IPS DF 4.7 (cell line): ENCODE results near the gene XPNPEP3.

ENCODE experiments used
- DNase-seq: peaks from one replicate; pipeline ENCODE4 v3.0.0-alpha.2; 2013; ENCODE audit warnings: low spot score; ENCODE audit errors: extremely low read depth

XPNPEP3 gene

DNA sequence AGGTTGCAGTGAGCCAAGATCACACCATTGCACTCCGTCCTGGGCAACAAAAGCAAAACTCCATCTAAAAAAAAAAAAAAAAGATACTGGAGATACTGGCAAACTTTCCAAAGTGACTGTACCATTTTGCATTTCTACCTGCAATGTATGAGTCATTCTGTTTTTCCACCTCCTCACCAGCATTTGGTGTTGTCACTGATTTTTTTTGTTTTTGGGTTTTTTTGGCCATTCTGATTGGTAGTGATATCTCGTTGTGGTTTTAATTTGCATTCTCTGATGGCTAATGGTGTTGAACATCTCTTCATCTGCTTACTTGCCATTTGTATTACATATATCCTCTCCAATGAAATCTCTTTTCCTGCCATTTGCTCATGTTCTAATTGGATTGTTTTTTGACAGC is 82.3 kb downstream of the XPNPEP3 start:
- DNase-seq = no peak

DNA sequence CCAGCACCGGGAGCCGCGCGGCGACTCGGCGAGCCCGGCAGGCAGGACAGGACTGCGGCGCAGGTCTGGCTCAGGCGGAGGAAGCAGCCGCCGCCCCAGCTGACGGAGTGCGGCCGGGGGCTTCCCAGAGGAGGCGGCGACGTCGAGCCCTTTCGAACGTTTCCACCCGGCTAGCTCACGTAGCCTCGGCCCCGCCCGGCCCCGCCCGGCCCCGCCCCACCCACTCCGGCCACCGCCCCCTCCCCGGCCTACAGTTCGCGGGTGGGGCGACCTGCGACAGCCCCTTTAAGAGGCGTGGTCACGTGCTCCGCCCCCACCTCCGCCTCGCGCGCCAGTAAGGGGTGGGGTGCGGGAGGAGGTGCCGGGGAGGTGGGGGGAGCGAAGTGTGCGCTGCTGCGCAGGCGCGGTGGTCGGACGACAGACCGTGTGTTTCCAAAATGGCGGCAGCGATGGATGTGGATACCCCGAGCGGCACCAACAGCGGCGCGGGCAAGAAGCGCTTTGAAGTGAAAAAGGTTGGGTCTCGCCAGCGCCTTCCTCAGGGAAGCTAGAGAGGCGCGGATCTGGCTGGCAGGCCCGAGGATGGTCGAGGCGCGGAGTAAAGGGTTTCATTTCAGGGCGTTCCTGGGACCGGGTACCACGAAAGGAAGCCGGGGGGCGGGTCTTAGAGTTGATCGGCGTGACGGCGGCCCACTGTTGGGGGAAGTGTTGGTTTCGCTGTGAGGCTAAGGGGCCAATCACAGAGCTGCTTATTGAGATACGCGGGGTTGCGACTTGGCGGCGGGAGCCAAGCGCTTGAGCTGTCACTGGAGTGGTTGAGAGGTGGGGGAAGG is 94.2 kb downstream of the XPNPEP3 start, which contains the start of gene RBX1:
RBX1 (plus strand) TSS at position 417 of the 833 bp plus-strand sequence; CDS start at position 438, 21 bp downstream.
- DNase-seq = peak; percentile 92

DNA sequence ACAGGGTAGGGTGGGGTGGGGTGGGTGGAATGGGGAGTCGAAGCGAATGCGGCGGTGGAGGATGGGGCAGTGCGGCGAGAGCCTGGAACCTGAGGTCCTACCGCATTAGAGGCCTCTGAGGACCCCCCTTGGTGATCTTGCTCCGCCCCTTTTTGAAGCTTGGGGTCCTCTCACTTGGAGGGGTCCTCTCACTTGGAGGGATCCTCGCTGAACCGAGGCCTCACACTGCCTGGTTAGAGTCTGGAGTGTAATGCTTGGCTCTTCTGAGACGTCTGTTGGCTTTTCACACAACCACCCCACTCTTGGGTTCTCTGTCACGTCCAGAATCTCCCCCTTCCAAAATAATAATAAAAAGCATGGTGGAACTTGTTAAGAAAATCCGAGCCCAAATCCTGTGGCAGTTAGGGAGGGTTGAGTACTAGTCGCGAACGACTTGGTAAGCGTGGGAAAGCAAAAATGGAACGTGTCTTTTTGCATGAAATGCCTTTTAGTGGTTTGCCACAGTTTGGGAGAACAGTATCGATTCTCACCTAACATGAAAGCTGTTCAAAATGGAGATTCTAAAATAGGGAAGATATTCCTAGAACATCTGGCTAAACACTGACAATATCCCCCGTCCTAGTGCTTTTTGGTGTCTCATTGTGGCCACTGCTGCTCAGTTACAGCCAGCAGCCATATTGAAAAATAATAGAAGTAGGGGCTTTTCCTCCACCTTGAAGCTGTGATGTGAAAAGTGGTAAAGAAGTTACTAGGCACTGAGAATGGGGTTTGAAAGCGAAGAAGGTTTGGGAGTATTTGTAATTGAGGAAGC is 95.1 kb downstream of the XPNPEP3 start:
- no peak for DNase-seq

DNA sequence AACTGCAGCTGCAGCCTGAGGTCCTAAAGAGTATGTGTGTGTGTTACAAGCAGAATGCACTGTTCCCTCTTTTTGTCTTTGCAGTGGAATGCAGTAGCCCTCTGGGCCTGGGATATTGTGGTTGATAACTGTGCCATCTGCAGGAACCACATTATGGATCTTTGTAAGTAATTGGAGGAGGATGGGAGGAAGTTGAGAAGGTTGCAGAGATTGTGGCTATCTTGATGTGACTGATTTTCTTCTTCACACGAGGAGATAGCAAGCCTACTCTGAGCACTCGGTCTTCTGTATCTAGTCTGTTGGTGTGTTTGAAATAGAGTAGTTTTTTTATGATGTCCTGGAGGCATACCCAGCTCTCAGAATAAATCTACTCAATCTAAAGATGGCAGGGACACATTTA is 96.5 kb downstream of the XPNPEP3 start:
- no peak for DNase-seq

DNA sequence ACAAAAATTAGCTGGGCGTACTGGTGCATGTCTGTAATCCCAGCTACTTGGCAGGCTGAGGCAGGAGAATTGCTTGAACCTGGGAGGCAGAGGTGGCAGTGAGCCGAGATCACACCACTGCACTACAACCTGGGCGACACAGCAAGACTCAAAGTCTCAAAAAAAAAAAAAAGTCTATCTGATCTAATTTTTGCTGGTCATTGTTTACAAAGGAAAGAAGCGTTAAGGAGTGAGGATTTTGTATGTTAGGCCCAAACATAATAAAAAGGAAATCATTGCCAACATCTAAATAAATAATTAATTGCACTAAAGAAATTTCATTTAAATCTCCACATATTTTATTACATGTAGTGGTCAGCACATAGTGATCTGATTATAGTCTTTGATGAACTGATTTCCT is 97.2 kb downstream of the XPNPEP3 start:
- DNase-seq = no peak

DNA sequence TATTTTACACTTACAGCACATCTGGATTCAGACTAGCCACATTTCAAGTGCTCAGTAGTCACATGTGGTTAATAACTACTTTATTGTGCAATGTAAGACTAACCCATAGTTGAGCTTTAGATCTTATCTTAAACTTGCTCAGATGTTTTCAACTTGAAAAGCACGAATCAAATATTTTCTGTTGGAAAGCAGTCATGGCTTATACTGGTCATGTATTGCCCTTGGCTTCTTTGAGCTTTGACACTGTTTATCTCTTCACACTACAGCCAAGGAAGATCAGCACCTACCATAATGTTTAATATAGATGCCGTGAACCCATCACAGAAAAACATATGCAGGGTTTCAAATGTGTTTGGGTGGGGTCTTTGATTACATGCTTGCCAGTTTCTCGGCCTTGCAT is 98.6 kb downstream of the XPNPEP3 start:
- no peak for DNase-seq

DNA sequence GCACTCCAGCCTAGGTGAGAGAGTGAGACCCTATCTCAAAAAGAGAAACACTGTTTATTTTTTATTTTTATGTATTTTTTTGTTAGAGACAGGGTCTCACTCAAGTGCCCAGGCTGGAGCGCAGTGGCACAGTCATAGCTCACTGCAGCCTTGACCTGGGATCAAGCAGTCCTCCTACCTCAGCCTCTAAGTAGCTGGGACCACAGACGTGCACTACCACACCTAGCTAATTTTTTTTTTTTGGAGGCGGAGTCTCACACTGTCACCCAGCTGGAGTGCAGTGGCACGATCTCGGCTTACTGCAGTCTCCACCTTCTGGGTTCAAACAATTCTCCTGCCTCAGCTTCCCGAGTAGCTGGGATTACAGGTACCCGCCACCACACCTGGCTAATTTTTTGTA is 100.7 kb downstream of the XPNPEP3 start:
- no peak for DNase-seq

DNA sequence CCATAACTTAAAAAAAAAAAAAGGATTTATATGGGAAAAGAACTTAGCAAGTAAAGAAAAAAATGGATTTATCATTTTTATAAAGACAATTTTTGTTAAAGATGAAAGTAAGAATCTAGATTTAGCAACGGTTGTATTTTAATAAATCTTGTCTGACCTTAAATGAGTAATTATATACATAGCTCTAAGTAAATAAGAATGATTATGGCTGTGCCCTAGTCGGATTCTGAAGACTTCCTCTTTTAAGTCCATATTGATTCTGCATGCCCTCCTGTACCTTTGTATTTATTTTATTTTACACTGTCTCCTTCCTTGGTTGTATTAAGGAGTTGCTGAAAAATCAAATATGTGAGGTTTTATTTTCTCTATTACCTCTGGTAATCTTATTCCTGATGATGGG is 101.4 kb downstream of the XPNPEP3 start:
- DNase-seq = no peak

DNA sequence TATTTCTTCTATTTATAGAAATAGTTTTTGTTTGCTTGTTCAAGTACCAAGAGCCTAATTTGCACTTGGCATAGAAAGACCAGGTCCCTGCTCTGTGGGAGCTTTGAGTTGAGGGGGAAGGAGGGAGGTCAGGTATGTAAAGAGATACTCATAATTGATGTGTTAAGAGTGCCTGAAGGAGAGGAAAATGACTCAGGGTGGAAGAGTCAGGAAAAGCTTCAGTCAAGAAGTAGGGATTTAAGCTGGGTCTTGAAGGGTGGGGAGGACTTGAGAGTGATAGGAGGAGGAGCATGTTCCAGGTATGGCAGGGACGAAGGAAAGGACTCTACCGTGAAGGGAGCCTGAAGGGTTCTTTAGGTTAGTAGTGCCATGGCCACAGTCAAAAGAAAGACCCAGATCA is 103.2 kb downstream of the XPNPEP3 start:
- no peak for DNase-seq

DNA sequence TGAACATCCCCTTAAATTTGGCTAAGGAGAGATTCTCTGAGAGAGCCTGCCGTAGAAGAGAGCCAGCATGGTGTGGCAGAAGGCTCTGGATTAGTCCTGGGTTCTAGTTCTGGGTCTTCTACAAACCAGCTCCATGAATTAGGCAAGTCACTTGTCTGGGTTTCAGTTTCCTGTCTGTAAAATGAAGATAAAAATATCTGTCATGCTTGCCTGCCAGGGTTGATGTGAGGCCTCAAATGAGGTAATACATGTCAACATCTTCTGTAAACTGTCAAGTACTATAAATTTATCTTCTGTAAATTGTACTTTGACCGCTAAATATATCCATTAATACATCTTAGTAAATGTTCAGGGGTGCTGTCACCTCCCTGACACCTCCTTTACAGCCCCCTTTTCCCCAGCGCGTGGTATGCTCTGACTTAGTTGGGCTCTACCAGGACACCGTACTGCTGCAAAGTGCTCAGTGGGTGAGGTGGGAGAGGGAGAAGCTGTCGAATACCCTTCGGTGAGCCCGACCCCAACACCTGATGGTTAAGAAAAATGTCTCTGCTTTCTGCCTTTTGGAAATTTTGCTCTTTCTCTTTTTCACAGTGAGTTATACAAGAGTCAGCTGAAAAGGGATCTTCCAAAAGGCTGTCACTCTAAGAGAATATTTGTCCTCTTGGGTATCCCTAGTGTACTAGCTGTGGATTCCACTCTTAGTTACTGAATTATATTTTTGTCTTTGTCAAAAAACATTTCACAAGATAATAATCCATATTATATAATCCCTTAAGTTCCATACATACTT is 109.2 kb downstream of the XPNPEP3 start:
- DNase-seq = no peak

DNA sequence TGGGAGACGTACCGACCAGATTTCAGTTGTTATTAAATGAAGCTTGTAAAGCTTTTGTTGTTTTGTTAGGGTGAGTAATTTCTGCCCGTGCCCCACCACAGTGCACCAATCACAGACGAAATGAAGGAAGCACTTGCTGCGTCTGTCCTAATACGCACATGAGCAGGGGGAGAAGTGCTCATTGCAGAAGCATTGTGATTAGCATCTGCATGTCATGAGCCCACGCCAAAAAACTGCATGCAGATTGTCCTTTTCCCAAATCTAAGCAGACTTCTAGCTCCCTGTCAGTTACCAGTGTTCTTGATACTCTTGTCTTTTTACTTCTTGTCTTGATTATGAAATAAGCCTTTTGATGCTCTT is 109.8 kb downstream of the XPNPEP3 start:
- no peak for DNase-seq

DNA sequence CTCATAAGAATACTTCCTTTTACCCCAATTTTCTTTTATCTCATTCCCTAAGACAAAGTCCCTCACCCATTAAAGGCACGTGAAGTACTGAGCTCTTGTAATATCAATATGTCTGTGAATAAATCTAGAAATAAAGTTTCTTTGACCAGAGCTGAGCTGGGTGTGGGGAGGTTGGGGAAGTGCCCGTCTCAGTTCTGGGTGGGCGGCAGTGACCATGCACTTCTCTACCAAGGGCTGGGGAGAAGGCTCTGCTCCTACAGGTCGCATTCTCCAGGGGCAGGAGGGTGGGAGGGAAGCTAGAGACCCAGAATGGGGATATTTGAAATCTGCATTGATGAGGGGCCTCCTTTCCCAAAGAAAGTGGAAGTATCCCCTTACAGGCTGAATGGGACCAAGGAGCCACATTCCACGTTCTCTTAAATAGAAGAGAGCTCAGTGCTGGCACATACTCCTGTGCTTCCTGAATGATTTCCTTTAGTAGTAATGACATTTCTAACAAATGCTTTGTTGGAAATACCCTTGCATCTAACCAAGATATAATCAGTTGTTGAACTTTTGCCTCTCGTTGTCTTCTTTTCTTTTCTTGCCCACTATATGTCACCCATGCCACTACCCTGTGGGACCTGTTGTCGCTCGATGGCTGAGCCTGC is 110.3 kb downstream of the XPNPEP3 start:
- no peak for DNase-seq

DNA sequence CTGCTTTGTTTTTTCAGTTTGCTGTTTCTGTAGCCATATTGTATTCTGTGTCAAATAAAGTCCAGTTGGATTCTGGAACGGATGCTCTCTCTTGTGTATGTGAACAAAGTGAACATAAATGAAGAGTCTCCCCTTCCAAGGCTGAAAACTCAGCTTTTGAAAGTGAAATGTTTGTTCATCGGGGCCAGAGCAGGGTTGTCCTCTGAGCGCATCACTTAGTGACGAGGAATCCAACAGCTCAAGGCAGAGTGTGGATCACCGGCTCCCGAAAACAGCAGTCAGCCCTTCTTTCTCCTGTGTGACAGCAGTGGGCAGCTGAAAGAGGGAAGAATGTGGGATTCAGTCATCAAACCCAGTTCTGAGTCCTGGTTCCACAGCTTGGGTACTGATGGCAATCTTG is 115.6 kb downstream of the XPNPEP3 start:
- no peak for DNase-seq

DNA sequence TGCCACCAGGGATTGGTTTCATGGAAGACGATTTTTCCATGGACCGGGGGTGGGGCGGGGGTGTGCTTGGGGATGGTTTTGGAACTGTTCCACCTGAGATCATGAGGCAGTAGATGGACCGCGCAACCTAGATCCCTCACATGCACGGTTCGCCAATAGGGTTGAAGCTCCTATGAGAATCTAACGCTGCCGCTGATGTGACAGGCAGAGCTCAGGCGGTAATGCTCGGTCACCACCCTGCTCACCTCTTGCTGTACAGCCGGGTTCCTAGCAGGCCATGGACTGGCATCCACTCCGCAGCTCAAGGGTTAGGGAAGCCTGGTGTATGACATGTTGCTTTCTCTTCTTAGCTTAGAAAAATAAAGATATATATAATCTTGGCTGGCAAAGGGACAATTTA is 116.2 kb downstream of the XPNPEP3 start:
- no peak for DNase-seq

DNA sequence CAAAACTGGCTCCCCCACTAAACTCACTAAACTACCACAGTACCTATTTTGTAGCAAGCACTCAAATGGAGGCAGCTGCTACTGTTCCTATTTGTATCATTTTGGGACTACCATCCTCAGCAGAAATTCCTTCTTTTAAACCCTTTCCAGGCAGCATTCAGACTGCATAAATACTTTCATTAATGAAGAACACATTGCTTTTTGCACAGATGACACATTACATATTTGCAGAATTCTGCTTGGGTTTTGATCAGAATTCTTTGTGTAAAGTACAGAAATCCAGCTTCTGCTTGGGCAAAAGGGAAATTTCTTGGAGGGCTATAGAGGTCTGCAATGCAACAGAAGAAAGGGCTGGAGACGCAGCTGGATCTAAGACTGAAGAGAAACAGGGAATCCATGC is 118.4 kb downstream of the XPNPEP3 start:
- no peak for DNase-seq

DNA sequence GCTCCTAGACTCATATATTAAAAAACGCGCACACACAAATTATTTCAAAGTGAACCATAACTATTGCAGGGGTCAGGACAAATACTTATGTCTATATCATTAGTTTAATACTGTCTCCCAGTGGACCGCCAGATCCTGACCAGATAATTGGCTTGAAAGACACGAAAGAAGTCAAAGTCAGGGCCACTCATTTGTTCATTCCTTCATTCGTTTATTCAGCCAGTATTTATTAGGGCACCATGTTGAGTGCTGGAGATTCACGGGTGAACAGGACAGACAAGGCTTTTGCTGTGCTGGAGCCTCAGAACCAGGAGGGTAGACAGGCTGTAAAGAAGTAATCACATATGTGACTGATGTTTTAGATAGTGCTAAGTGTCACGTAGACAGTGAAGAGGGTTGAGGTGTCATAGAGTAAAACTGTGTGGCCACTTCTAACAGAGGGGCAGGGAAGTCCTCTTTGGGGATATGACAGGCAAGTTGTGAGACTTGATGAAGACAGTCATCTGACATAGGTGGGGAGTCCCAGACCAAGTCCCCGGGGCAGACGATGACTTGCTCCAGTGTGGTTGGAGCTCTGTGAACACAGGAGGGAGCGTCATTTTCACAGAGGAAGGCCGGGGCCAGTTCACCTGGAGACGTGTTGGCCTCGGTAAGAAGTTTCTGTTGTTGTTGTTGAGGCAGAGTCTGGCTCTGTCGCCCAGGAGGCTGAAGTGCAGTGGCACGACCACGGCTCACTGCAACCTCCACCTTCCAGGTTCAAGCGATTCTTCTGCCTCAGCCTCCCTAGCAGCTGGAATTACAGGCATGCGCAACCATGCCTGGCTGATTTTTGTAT is 120.1 kb downstream of the XPNPEP3 start:
- no peak for DNase-seq

DNA sequence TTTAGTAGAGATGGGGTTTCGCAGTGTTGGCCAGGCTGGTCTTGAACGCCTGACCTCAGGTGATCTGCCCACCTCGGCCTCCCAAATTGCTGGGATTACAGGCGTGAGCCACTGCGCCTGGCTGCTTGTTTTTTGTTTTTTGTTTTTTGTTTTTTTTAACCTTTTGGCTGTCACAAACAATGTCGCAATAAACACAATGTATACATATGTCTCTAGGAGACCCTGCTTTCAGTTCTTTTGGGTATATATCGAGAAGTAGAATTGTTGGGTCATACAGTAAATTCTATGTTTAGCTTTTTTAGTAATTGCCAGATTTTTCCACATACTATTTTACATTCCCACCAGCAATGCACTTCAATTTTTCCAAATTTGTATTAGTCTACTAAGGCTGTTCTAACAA is 122.2 kb downstream of the XPNPEP3 start:
- no peak for DNase-seq

DNA sequence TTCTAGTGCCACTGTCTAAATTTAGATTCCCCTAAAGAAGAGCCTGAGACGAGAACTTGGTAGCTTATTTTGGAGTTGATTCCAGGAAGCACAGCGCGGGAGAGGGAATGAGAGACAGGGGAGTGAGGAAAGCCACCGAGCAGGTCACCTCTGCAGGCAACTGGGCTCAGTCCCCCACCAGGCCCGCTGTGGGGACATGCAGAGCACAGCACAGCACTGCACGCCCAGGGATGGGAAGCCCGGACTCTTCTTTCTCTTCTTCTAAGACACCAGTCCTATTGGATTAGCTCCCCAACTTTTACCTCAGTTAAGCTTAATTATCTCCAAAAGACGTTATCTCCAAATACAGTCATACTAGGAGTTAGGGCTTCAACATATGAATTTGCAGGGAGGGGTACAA is 122.9 kb downstream of the XPNPEP3 start:
- DNase-seq = no peak
